HL-60 (cell line): Measurements from ENCODE around the gene NCS1.

Source experiments
- CTCF ChIP-seq: IDR thresholded peaks from one replicate; pipeline ENCODE4 v1.5.1; 2011; ENCODE audit warnings: low read length, control low read depth, inconsistent platforms; ENCODE audit not compliant: insufficient read depth
- GABPA ChIP-seq: IDR thresholded peaks from 2 replicates; pipeline ENCODE4 v1.6.1; 2012; ENCODE audit warnings: low read depth

- TF ChIP-seq CTCF (no peak), GABPA (no peak)
These were observed 25.0 kb upstream of the NCS1 start for GRCh38 chr9:130147198-130147597.
